Thoracic aorta (tissue), 2 donors: ENCODE results near the gene DLGAP4. TPM values are rescaled to one million over a fixed set of nuclear protein-coding genes. Genes with fewer than 3 reads are reported as not detected.

Experiments
- ATAC-seq: fragments of 150-250 bp; one replicate; pipeline ENCODE4 v1.8.0; 2017; ENCODE audit warnings: low read depth; ENCODE audit not compliant: insufficient number of reproducible peaks, low FRiP score
- DNase-seq: peaks from one replicate; pipeline ENCODE4 v3.0.0-alpha.2; 2020; ENCODE audit warnings: low spot score
- H3K27ac ChIP-seq, 2 donors: fragments of 200-600 bp; sonication (generic); 1 replicate in 1 of 2; 2 replicates in 1 of 2; pipeline ENCODE4 v1.5.1; 2016; ENCODE audit warnings: mild to moderate bottlenecking in 2 of 2, moderate library complexity in 2 of 2
- H3K27me3 ChIP-seq: fragments of 200-600 bp; sonication (generic); replicated peaks from 2 replicates; pipeline ENCODE4 v1.6.0; 2016; ENCODE audit warnings: mild to moderate bottlenecking; ENCODE audit not compliant: insufficient read depth
- H3K36me3 ChIP-seq: fragments of 200-600 bp; sonication (generic); one replicate; pipeline ENCODE4 v1.5.1; 2016
- H3K4me1 ChIP-seq, 2 donors: fragments of 200-600 bp; sonication (generic); 1 replicate in 1 of 2; 2 replicates in 1 of 2; pipeline versions ENCODE4 v1.5.1 to v1.6.0; 2016; ENCODE audit warnings: low read depth in 2 of 2, mild to moderate bottlenecking in 1 of 2; ENCODE audit not compliant: control insufficient read depth in 1 of 2
- H3K4me3 ChIP-seq: fragments of 200-600 bp; sonication (generic); 2 replicates; pipeline ENCODE4 v1.5.1; 2016; ENCODE audit warnings: mild to moderate bottlenecking
- H3K9me3 ChIP-seq: fragments of 200-600 bp; sonication (generic); 2 replicates; pipeline ENCODE4 v1.5.1; 2016
- CTCF ChIP-seq: fragments of 200-600 bp; sonication (generic); IDR thresholded peaks from one replicate; pipeline ENCODE4 v1.5.1; 2019; ENCODE audit warnings: antibody characterized with exemption
- total RNA-seq, 2 donors: library from RNA; depleted of rRNA; stranded (reverse); fragments of >200 nt; gene quantifications; one replicate each; pipeline versions ENCODE4 v1.1.0 to v1.2.3, GENCODE V29; 2016

DLGAP4 gene
- total RNA-seq, 2 donors from 2014 or later = 66.2 to 105 TPM

GRCh38 chr20:36483209-36483918 is 177.2 kb downstream of the DLGAP4 start:
- DNase-seq (no peak), ATAC-seq (no peak)
- Histone ChIP-seq H3K27me3 (no peaks in the 10 kb centered on the region), H3K4me3 (peak overlapping the region; percentile 13), H3K4me1 (peaks cover 74 to 100% of the 10 kb centered on the region in 2 donors), H3K9me3 (no peaks in the 10 kb centered on the region), H3K36me3 (no peaks in the 10 kb centered on the region), H3K27ac (peak overlapping the region; percentile 52 to 90)
- no peak for TF ChIP-seq CTCF

GRCh38 chr20:36483919-36484808 is 178.0 kb downstream of the DLGAP4 start:
- Histone ChIP-seq H3K36me3 (no peaks in the 10 kb centered on the region), H3K4me3 (peak overlapping the region; percentile 26), H3K27me3 (no peaks in the 10 kb centered on the region), H3K27ac (peak overlapping the region; percentile 52 to 90), H3K4me1 (peaks cover 71 to 100% of the 10 kb centered on the region in 2 donors), H3K9me3 (no peaks in the 10 kb centered on the region)
- DNase-seq (no peak), ATAC-seq (no peak)
- TF ChIP-seq CTCF = no peak

DNA sequence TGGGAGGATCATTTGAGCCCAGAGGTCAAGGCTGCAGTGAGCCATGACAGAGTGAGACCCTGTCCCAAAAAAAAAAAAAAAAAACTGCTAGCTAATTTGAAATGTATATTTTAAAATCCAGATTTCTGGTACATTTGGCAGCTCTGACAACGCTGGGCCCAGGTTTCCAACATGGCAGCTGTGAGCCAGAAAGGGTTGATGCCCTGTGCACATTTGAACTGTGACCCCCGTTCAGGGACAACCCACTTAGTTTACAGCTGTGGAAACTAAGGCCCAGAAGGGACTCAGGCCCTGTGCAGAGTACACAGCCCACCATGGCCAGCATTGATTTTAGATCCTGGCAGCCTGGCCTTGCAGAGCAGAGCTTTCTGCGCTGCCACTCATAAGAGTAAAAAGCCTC is 179.1 kb downstream of the DLGAP4 start:
- Histone ChIP-seq H3K27me3 (no peaks in the 10 kb centered on the region), H3K27ac (peak overlapping the region in 1 of 2 donors; percentile 52), H3K9me3 (no peaks in the 10 kb centered on the region), H3K36me3 (no peaks in the 10 kb centered on the region), H3K4me3 (no peak overlapping the region), H3K4me1 (peaks cover 77 to 100% of the 10 kb centered on the region in 2 donors)
- no peak for ATAC-seq
- no peak for DNase-seq
- no peak for TF ChIP-seq CTCF

DNA sequence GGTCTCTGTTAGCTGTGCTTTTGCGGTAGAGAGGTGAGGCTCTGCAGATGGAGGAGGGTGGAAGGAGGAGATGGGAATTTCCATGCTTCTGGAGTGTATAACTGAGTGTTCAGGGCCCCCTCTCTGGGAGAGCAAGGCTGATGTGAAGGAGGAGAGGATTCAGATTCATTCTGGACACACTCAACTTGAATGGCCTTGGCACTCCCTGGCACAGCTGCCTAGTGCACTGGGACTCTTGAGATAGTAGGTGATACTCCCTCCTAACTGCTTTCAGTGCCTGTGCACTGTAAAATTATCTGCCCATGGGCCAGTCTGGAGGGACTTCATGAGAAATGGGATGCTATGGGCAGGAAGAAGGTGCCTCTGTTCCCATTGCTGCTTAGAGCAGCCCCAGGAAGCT is 180.9 kb downstream of the DLGAP4 start:
- no peaks in the 10 kb centered on the region for H3K27me3 ChIP-seq
- no peak for TF ChIP-seq CTCF
- no peaks in the 10 kb centered on the region for H3K36me3 ChIP-seq
- no peak for ATAC-seq
- no peak overlapping the region for H3K4me3 ChIP-seq
- peaks cover 69 to 100% of the 10 kb centered on the region in 2 donors for H3K4me1 ChIP-seq
- no peak overlapping the region for H3K27ac ChIP-seq
- no peak for DNase-seq
- no peaks in the 10 kb centered on the region for H3K9me3 ChIP-seq

DNA sequence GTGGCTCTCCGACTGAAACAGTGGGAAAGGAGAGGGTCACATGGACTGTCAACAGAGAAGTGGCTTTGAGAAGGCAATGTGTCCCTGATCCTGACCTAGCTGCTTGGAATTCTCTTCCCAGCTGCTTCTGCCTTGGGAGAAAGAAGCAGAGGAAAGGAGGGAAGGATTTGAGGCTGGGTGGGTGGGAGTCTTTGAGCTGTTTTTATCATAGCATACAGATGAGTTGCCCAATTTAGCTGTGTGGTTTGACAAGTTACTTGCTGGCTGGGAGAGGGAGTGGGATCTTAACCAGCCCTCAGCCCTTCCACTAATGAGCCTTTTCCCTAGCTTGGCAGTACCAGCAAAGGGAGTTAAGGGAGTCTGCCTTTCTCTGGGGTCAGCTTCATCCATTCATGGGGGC is 184.1 kb downstream of the DLGAP4 start:
- peak overlapping the region; percentile 2 to 23 for H3K27ac ChIP-seq
- H3K4me1 ChIP-seq = peaks cover 56 to 93% of the 10 kb centered on the region in 2 donors
- no peak for TF ChIP-seq CTCF
- no peaks in the 10 kb centered on the region for H3K27me3 ChIP-seq
- no peak overlapping the region for H3K4me3 ChIP-seq
- no peak for ATAC-seq
- no peaks in the 10 kb centered on the region for H3K9me3 ChIP-seq
- H3K36me3 ChIP-seq = no peaks in the 10 kb centered on the region
- DNase-seq = no peak
